Stimulated activated CD4-positive, alpha-beta T cell treated with anti-CD3 and anti-CD28 coated beads, TNF-alpha, amount 100 ng/mL, for 48 hours (primary cell): ENCODE results near the gene NISCH.

Source experiments
- DNase-seq, 3 donors: peaks; one replicate each; pipeline ENCODE4 v3.0.0-alpha.2; 2020; ENCODE audit warnings: low read depth in 3 of 3

Gene NISCH

GRCh38 chr3:52490035-52490938 is 34.9 kb downstream of the NISCH start:
- no peak for DNase-seq

DNA sequence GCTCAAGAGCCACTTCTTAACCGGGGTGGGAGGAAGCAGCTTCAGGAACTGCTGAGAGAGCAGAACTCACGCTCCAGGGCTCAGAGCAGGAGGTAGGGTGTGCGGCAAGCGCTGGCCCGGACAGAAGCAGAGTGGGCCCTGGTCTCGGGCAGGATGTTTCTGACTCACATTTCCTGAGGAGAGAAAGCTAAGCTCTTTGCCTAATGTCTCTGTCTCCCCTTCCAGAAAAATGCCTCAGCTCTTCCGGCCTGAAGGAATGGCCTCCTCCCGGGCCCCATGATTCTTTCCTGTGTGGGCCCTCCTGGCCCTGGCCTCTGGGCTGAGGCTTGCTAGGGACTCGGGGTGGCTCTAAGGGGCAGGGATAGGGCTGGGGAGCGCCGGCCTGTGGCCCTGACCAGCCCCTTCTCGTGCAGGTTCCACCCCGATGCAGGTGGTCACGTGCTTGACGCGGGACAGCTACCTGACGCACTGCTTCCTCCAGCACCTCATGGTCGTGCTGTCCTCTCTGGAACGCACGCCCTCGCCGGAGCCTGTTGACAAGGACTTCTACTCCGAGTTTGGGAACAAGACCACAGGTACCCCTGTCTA is 35.6 kb downstream of the NISCH start:
- DNase-seq = no peak

- no peak for DNase-seq
Observed at GRCh38 chr3:52492059-52492458, 36.7 kb downstream of the NISCH start.

GRCh38 chr3:52493232-52494017 is 38.0 kb downstream of the NISCH start:
- no peak for DNase-seq

- no peak for DNase-seq
Observed at GRCh38 chr3:52494445-52494844, 39.0 kb downstream of the NISCH start.

DNA sequence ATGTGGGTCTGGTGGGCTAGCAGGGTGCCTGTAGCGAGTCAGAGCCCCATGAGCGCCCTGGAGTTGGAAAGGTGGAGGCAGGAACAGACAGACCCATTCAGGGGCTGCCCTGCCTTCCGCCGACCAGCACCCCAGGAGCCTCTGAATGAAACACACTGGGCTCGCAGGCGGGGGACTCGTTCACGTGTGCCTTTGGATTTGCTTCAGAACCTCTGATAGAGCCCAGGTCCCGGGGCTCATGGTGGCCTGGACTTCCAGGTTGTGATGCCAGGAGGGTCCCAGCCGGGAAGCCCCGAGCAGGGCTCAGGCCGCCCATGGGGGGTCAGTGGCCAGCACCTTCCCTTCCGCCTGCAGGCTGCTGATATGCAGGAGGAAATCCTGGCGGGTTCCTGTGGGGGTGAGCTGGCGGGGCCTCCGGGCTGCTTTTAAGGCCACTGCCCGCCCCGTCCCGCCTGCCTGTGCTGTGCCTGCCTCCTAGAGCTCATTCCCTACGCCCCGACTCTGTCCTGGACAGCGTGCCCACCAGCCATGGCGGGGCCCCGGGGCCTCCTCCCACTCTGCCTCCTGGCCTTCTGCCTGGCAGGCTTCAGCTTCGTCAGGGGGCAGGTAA is 39.6 kb downstream of the NISCH start, which contains the start of gene STAB1:
Gene STAB1 (plus strand): TSS at position 453 of the 610 bp plus-strand sequence. CDS start 76 bp downstream, at position 529.
- no peak for DNase-seq

DNA sequence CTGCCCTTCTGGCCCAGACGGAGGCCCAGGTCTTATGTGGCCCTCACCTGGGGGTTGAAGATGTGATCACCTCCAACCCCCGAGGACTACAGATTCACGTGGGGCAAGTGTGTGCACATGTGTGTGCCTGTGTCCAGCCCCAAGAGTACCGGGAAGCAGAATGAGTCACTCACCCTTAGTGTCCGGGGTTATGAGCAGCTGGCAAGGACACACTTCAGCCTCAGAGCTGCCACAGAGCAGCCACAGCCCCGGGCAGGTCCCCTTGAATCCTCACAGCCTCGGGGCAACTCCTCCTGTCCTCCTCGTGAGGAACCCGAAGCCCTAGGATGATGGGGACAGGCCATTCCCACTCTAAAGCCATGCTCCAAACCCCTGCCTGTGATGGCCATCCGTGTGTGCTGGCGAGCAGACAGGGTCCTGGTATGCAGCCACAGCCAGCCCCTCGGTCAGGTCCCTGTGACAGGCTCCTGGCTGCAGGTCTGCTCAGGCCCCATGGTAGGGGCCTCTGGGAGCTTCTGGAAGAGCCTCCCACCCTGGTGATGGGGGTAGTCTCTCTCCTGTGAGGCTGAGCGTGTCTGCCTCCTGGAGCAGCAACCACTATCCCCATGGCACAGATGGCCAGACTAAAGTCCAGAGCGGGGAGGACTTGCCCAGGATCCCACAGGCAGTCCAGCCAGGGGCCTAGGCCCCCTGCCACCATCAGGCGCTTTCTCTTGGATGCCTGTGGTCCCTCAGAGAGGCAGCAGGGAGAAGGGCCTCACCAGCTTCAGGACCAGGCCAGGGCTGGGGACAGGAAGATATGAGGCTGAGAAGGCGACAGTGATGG is 40.6 kb downstream of the NISCH start:
- DNase-seq = no peak

- no peak for DNase-seq
Observed at GRCh38 chr3:52498137-52499054, 43.0 kb downstream of the NISCH start.

DNA sequence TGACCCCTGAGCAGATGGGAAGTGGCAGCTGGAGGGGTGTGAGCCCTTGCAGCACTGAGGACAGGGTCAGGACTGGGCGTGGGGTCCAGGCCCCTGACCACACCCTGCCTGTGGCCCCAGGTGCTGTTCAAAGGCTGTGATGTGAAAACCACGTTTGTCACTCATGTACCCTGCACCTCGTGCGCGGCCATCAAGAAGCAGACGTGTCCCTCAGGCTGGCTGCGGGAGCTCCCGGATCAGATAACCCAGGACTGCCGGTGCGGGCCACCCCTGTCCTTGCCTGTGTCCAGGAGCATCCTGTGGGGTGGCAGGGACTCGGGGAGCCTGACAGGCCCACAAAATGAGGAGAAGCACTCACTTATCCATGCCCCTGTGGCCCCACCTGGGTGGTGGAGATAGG is 45.6 kb downstream of the NISCH start:
- DNase-seq = no peak

DNA sequence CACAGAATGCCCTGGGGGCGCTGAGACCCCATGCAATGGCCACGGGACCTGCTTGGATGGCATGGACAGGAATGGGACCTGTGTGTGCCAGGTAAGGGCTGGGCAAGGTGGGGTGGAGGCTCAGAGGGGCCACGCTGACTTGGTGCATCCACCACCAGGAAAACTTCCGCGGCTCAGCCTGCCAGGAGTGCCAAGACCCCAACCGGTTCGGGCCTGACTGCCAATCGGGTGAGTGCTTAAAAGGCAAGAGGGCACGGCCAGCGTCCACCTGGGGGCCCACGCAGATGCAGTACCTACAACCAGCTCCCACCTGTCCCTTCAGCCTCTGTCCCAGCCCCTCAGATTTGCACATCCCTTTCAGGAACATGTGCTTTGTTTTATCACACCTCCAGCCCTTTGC is 46.6 kb downstream of the NISCH start:
- no peak for DNase-seq

- no peak for DNase-seq
Observed at GRCh38 chr3:52502808-52503350, 47.5 kb downstream of the NISCH start.

DNA sequence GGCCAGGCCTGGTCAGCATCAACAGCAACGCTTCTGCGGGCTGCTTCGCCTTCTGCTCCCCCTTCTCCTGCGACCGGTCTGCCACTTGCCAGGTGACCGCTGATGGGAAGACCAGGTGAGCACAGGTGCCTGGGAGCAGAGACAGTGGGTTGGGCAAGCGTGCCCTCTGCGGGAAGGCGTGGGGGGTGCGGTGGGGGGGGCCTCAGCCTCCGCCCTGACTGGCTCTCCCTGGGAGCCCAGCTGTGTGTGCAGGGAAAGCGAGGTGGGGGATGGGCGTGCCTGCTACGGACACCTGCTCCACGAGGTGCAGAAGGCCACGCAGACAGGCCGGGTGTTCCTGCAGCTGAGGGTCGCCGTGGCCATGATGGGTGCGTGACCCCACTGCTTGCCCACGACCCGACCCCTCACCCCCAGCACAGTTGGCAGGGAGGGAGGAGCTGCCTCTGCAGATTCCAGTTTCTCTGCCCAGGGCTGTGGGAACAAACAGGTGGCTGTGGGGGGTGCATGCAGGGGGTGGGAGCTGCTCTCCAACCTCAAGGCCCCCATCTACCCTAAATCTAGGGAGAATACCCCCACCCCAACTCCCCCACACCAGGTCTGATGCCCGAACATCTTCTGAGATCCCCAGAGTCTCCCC is 48.5 kb downstream of the NISCH start:
- no peak for DNase-seq

DNA sequence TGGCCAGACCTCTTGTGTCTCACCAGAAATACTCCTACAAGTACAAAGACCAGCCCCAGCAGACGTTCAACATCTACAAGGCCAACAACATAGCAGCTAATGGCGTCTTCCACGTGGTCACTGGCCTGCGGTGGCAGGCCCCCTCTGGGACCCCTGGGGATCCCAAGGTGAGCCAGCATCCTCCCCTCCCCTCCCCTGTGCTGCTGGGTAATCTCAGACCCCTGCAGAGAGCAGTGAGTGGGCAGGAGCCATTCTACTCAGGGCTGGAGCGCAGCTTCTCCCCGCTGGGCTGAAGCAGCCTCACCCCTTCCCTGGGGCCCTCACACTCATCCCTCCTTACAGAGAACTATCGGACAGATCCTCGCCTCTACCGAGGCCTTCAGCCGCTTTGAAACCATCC is 49.6 kb downstream of the NISCH start:
- DNase-seq = no peak

DNA sequence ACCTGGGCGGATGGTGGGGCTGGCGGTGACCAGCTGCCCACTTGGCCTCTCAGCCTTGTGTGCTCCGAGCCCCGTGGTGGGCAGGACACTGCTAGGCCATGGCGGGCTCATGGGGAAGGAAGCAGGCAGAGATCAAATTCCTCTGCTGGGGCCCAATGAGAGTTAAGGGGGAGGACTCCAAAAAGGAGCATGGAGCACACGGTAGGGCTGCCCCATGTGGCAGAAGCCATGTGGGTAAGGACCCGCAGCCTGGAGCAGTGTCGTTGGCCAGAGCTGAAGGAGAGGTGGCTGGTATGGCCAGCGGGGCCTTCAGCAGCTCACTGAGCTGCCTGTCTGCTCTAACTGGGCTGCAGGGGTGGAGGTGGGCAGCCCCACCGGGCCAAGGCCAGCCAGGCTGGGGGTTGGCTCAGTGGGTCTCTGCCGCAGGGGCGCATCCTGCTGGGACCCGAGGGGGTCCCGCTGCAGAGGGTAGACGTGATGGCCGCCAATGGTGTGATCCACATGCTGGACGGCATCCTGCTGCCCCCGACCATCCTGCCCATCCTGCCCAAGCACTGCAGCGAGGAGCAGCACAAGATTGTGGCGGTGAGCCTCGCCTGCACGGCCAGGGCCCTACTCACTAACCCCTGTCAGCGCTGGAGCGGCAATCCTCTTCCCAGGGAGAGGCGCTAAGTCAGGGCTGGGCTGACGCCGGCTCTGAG is 51.0 kb downstream of the NISCH start:
- no peak for DNase-seq

DNA sequence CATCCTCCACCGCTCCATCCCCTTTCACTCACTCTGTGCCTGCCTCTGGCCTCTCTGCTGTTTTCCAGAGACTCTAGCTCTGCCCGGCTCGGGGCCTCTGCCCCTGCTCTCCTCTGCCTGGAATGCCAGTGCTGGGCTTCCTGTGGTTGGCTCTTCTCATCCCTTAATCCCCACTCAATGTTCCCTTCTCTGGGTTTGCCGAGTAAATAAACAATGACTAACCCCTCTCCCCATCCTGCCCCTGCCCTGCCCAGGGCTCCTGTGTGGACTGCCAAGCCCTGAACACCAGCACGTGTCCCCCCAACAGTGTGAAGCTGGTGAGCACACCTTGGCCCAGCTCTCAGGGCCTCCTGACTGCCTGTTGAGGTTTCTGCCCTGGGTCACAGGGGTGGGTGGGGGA is 52.0 kb downstream of the NISCH start:
- no peak for DNase-seq

DNA sequence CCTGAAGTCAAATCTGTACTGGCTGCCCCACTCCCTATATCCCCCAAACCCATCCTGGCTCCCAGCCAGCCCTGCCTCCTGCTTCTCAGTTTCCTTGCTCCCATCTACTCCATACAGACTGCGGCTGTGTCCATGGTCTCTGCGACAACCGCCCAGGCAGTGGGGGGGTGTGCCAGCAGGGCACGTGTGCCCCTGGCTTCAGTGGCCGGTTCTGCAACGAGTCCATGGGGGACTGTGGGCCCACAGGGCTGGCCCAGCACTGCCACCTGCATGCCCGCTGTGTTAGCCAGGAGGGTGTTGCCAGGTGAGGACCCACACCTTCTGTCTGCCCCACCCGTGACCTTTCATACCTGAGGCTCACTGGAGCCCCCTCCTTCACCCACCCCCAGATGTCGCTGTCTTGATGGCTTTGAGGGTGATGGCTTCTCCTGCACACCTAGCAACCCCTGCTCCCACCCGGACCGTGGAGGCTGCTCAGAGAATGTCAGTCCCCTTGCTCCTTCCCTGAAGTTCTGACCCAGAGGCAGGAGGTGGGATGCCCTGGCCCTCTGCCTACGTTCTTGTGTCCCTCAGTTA is 54.4 kb downstream of the NISCH start:
- no peak for DNase-seq

GRCh38 chr3:52511509-52511908 is 56.1 kb downstream of the NISCH start:
- DNase-seq = no peak

DNA sequence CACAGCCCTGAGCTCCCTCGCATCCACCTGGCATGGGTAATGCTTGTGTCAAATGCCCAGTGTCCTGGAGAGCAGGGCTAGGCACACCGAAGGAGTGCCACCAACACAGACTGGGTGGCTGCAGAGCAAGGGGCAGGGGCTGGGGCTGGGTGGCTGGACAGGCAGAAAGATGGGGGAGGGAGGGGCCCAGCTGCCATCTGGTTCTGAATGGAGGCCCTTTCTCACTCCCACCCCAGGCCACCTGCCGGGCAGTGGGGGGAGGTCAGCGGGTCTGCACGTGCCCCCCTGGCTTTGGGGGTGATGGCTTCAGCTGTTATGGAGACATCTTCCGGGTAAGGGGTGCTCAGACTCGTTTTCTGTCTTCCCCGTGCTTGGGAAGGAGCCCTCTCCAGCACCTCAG is 56.7 kb downstream of the NISCH start:
- DNase-seq = no peak
